KOPT-K1 (cell line): ENCODE data around the gene COX4I2.
"Not testable (repeated sequence)": the region's sequence is repeated elsewhere in the genome, so short reads cannot be mapped to it uniquely, and the experiment has no call there.

Experiments used
- H3K27ac ChIP-seq: fragments of 200-600 bp; sonication (generic); 2 replicates; pipeline ENCODE4 v1.5.1; 2016; ENCODE audit warnings: antibody characterized with exemption, mild to moderate bottlenecking, low read depth, low read length; ENCODE audit not compliant: poor library complexity, severe bottlenecking
- H3K36me3 ChIP-seq: fragments of 200-600 bp; sonication (generic); 2 replicates; pipeline ENCODE4 v1.5.1; 2017; ENCODE audit warnings: antibody characterized with exemption, mild to moderate bottlenecking, low read length, moderate library complexity; ENCODE audit not compliant: insufficient read depth
- H3K9me3 ChIP-seq: fragments of 200-600 bp; sonication (generic); 2 replicates; pipeline ENCODE4 v1.5.1; 2017; ENCODE audit warnings: antibody characterized with exemption, low read length, mild to moderate bottlenecking; ENCODE audit not compliant: insufficient read depth, poor library complexity, severe bottlenecking

The COX4I2 gene

GRCh38 chr20:31605031-31605901 lies 32.4 kb upstream of the COX4I2 start, which contains the start of gene ID1:
ID1 (plus strand) TSS chr20:31605289; CDS start chr20:31605388, 99 bp downstream.
- H3K9me3 ChIP-seq, result no peaks in the 10 kb centered on the region
- peak within 1 kb of the TSS; percentile 5 for H3K27ac ChIP-seq
- no peaks in the 10 kb centered on the region for H3K36me3 ChIP-seq

- no peaks in the 10 kb centered on the region for H3K36me3 ChIP-seq
- H3K27ac ChIP-seq, result no peak overlapping the region
- no peaks in the 10 kb centered on the region for H3K9me3 ChIP-seq
Measured at GRCh38 chr20:31605902-31606803, 31.6 kb upstream of the COX4I2 start.

- Histone ChIP-seq H3K27ac (no peak overlapping the region), H3K36me3 (no peaks in the 10 kb centered on the region), H3K9me3 (no peaks in the 10 kb centered on the region)
Measured at GRCh38 chr20:31606804-31607639, 30.7 kb upstream of the COX4I2 start.

DNA sequence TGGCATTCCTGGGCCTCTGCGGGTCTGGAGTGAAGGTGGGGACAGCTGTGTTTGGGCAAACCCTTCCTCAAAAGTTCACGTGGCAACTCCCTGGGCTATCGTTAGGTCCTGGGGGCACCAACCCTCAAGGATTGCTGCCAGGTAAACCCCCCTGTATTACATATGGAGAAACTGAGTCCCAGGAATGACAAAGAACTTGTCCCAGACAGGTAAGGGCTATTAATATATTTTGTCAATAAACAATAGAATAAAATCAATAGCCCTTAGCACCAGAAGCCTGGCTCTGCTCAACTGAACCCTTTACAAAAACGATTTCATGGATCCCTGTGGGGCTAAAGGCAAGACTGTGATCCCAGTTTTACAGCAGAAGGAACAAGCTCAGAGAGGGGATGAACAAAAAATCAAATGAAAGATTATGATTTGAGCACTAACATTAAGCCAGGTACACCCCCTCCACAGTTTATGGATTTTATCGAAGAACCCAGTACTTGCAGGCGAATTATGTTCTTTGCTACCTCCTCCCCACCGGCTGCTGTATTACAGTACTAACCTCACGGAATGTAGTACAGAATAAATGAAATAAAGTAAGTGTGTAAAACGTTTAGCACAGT lies 30.0 kb upstream of the COX4I2 start:
- no peaks in the 10 kb centered on the region for H3K9me3 ChIP-seq
- no peaks in the 10 kb centered on the region for H3K36me3 ChIP-seq
- no peak overlapping the region for H3K27ac ChIP-seq

DNA sequence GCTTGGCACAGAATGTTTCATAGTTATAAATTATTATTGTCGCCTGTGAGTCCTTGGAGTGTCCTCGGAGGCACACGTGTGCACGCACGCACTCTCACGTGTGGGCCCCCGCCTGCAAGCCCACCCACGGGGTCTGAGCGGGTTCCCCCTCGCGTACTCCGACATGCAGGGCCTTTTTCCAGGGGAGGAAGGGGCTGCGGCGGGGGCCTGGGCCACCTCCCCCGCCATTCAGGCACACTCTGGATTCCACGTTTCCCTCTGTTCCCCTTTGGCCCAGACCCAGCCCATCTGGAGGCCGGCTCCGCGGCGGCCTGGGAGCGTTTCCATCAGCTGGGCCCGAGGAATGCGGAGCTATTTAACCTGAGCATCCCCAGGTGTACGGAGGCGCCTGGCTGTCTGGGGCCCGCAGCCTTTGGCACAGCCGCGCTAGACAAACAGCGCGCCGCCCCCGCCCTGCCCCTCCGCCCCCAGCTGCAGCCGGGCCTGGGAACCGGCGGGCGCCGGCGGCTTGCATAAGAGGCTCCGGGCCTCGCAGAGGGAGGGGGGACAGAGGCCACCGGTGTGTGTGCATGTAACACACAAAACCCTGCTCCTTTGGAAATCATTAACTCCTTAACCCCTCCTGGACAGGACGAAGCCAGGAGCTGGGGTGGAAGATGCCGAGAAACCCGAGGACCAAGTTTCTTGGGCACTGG lies 29.3 kb upstream of the COX4I2 start:
- Histone ChIP-seq H3K9me3 (no peaks in the 10 kb centered on the region), H3K27ac (no peak overlapping the region), H3K36me3 (no peaks in the 10 kb centered on the region)

- not testable (repeated sequence) for H3K27ac ChIP-seq
Measured at GRCh38 chr20:31612271-31612640, 25.5 kb upstream of the COX4I2 start.

GRCh38 chr20:31615416-31615815 lies 22.3 kb upstream of the COX4I2 start:
- Histone ChIP-seq H3K36me3 (no peaks in the 10 kb centered on the region), H3K27ac (no peak overlapping the region)

More at GRCh38 chr20:31612271-31612640, 25.5 kb upstream of the COX4I2 start:
- not testable (repeated sequence) for H3K36me3 ChIP-seq, H3K9me3 ChIP-seq

DNA sequence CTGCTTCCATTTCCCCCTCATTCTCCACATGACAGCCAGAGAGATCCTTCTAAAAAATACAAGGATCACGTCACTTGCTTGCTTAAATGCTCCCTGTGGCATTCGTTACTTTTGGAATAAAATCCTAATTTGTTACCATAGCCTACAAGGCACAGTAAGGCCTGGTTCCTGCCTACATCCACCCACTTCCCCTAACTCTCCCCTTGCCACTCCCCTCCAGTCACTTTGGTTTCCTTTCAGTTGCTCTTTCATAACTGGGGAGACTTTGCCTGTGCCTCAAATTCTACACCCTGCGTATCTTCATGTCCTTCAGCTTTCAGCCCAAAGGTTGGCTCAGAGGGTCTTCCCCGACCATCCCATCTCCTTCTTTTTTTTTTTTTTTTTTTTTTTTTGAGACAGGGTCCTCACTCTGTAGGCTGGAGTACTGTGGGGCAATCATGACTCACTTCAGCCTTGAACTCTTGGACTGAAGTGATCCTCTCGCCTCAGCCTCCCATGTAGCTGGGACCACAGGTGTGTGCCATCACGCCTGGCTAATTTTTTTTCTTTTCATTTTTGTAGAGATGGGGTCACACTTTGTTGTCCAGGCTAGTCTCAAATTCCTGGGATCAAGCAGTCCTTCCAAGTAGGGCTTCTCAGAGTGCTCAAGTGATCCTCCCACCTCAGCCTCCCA lies 20.1 kb upstream of the COX4I2 start:
- no peaks in the 10 kb centered on the region for H3K9me3 ChIP-seq
- no peaks in the 10 kb centered on the region for H3K36me3 ChIP-seq
- H3K27ac ChIP-seq, result no peak overlapping the region

More at GRCh38 chr20:31615416-31615815, 22.3 kb upstream of the COX4I2 start:
- no peaks in the 10 kb centered on the region for H3K9me3 ChIP-seq

DNA sequence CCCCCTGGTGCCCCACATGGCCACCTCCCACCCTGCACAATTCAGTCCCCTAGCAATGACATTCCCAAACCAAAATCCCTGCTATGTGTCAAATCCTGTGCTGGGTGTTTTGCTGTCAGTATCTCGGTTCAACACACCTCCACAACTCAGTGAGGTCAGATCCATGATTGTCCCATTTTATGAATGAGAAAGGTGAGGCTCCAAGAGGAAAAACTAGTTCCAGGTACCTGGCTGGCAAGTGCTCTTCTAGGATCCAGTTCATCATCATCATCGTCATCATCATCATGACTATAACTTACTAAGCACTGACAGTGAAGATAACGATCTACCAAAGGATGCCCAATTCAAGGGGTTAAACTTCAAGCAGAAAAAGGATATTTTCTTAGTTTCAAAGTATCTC lies 17.5 kb upstream of the COX4I2 start:
- Histone ChIP-seq H3K27ac (no peak overlapping the region), H3K36me3 (no peaks in the 10 kb centered on the region), H3K9me3 (no peaks in the 10 kb centered on the region)

- H3K9me3 ChIP-seq, H3K27ac ChIP-seq, H3K36me3 ChIP-seq: not testable (repeated sequence)
Measured at GRCh38 chr20:31623123-31623505, 14.6 kb upstream of the COX4I2 start.

DNA sequence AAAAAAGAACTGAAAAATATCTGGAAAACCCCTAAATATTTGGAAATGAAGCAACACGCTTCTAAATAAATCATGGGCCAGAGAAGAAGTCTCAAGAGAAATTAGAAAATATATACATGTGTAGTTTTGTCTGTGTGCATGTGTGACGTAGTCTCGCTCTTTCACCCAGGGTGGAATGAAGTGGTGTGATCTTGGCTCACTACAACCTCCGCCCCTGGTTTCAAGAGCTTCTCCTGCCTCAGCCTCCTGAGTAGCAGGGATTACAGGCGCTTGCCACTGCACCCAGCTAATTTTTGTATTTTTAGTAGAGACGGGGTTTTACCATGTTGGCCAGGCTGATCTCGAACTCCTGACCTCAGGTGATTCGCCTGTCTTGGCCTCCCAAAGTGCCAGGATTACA lies 11.2 kb upstream of the COX4I2 start:
- not testable (repeated sequence) for H3K36me3 ChIP-seq

DNA sequence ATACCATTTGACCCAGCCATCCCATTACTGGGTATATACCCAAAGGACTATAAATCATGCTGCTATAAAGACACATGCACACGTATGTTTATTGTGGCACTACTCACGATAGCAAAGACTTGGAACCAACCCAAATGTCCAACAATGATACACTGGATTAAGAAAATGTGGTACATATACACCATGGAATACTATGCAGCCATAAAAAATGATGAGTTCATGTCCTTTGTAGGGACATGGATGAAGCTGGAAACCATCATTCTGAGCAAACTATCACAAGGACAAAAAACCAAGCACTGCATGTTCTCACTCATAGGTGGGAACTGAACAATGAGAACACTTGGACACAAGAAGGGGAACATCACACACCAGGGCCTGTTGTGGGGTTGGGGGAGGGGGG lies 9.7 kb upstream of the COX4I2 start:
- H3K9me3 ChIP-seq, H3K36me3 ChIP-seq, H3K27ac ChIP-seq: not testable (repeated sequence)

More for the DNA sequence above, 11.2 kb upstream of the COX4I2 start:
- H3K27ac ChIP-seq, H3K9me3 ChIP-seq: not testable (repeated sequence)

DNA sequence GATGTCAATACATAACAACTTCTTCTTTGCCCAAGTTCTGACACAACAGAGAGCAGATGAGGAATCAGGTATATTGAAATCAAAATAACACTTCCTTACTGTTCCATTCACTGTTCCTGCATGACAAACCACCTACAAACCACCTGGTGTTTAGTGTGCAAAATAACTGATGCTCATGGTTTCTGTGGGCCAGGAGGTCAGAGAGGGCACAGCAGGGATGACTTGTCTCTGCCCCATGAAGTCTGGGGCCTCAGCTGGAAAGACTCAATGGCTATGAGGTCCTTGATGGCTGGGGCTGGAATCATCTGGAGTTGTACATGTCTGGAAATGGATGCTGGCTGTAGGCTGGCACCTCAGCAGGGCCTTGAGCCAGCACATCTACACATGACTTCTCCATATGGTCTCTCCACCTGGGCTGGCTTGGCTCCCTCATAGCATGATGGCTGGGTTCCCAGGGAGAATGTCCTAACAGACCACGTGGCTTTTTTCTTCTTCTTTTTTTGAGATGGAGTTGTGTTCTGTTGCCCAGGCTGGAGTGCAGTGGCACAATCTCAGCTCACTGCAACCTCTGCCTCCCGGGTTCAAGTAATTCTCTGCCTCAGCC lies 7.4 kb upstream of the COX4I2 start:
- H3K9me3 ChIP-seq, result no peaks in the 10 kb centered on the region
- no peaks in the 10 kb centered on the region for H3K36me3 ChIP-seq
- no peak overlapping the region for H3K27ac ChIP-seq
